A673 (cell line): ENCODE measurements around the gene POLR3A.

ENCODE experiments used
- EZH2 ChIP-seq: fragments of 200-600 bp; sonication (generic); IDR thresholded peaks from 2 replicates; pipeline ENCODE4 v1.6.1; 2017; ENCODE audit warnings: borderline replicate concordance, low read depth, mild to moderate bottlenecking, mixed read lengths, antibody characterized with exemption, low read length; ENCODE audit not compliant: poor library complexity, severe bottlenecking
- TF ChIP-seq, protein P1 (sequence below): fragments of 300-800, 200-600 bp; sonication (generic); conservative IDR thresholded peaks from 2 replicates; pipeline ENCODE4 v1.5.1; 2017; ENCODE audit warnings: low read depth, mild to moderate bottlenecking, antibody characterized with exemption, low read length, moderate library complexity, mixed read lengths

DNA sequence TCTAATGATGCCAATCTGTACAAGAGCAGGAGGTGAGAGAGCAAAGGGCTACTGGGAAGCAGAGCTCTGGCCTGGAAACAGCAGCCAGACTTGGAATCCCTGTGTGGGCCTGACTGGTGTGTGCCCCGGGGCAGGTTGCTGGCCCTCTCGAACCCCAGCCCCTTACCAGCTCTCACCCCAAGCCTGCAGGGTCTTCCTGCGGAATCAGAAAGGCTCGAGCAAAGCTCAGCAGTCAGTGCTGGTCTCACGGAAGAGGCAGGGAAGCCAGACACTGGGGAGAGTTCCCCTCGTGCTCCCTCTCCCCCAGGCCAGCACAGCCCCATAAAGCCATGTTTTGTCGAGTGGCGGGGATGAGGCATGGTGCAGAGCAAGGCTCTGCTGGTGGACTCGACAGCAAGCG lies 50.1 kb downstream of the POLR3A start:
- TF ChIP-seq, protein P1, sequence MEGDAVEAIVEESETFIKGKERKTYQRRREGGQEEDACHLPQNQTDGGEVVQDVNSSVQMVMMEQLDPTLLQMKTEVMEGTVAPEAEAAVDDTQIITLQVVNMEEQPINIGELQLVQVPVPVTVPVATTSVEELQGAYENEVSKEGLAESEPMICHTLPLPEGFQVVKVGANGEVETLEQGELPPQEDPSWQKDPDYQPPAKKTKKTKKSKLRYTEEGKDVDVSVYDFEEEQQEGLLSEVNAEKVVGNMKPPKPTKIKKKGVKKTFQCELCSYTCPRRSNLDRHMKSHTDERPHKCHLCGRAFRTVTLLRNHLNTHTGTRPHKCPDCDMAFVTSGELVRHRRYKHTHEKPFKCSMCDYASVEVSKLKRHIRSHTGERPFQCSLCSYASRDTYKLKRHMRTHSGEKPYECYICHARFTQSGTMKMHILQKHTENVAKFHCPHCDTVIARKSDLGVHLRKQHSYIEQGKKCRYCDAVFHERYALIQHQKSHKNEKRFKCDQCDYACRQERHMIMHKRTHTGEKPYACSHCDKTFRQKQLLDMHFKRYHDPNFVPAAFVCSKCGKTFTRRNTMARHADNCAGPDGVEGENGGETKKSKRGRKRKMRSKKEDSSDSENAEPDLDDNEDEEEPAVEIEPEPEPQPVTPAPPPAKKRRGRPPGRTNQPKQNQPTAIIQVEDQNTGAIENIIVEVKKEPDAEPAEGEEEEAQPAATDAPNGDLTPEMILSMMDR = no peak
- TF ChIP-seq EZH2 = no peak
